ENCODE results near the gene METTL13.

DNA sequence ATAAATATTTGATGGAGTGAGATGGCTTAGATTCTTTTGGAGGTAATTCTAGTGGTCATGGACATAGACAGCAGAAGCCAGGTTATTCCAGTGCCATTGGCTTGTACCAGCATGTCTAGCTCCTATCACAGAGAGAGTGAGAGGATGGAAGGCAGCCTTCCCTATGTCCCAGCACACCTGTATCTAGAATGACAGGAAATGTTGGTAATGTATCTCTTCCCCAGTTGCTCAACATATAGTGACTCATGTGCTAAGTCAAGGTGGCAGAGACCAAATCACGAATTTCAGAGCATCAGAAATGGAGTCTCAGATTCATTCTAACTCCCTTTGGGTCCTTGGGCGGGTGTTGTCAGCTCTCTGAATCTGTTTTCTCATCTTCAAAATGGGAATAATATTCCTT, 28.4 kb downstream of the METTL13 start:
- TF ChIP-seq, protein P1, sequence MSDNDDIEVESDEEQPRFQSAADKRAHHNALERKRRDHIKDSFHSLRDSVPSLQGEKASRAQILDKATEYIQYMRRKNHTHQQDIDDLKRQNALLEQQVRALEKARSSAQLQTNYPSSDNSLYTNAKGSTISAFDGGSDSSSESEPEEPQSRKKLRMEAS (IDR thresholded peaks at IDR 0.05), result no peak
- TF ChIP-seq POLR2A (IDR thresholded peaks at IDR 0.05; ENCODE audit: control extremely low read depth in 1 of 2, low read depth in 2 of 2, low read length in 2 of 2) (no peak), CTCF (IDR thresholded peaks at IDR 0.05; ENCODE audit: control extremely low read depth in 1 of 3, insufficient read depth in 1 of 3, low read depth in 1 of 3, low read length in 3 of 3) (no peak), POLR2AphosphoS5 (IDR thresholded peaks at IDR 0.05; ENCODE audit: low read depth, low read length) (no peak), CEBPB (IDR thresholded peaks at IDR 0.05; ENCODE audit: low read depth, low read length) (no peak), TBP (IDR thresholded peaks at IDR 0.05; ENCODE audit: low read depth, low read length) (no peak), ATF2 (IDR thresholded peaks at IDR 0.05; ENCODE audit: low read length) (no peak)
